Loucy (cell line): ENCODE data around the gene OR5C1.

Source experiments
- H2AFZ ChIP-seq: fragments of 200-600 bp; sonication (generic); 2 replicates; pipeline ENCODE4 v1.6.0; 2016; ENCODE audit warnings: antibody characterized with exemption, mild to moderate bottlenecking, low read length, moderate library complexity
- H3F3A ChIP-seq: fragments of 200-600 bp; 2 replicates; pipeline ENCODE4 v1.6.0; 2016; ENCODE audit warnings: antibody characterized with exemption, low read depth, mild to moderate bottlenecking
- H3K27me3 ChIP-seq: fragments of 200-600 bp; sonication (generic); 2 replicates; pipeline ENCODE4 v1.6.1; 2014; ENCODE audit warnings: low read length, mild to moderate bottlenecking; ENCODE audit not compliant: insufficient read depth, poor library complexity, severe bottlenecking
- H3K36me3 ChIP-seq: fragments of 200-600 bp; sonication (generic); 2 replicates; pipeline ENCODE4 v1.6.1; 2016; ENCODE audit warnings: low read length; ENCODE audit not compliant: insufficient read depth
- H3K4me1 ChIP-seq: fragments of 200-600 bp; sonication (generic); 2 replicates; pipeline ENCODE4 v1.5.1; 2014; ENCODE audit warnings: low read length, mild to moderate bottlenecking; ENCODE audit not compliant: insufficient read depth, poor library complexity, severe bottlenecking
- H3K4me2 ChIP-seq: fragments of 200-600 bp; sonication (generic); 2 replicates; pipeline ENCODE4 v1.6.0; 2014; ENCODE audit warnings: antibody characterized with exemption, low read length, low read depth, mild to moderate bottlenecking; ENCODE audit not compliant: poor library complexity, severe bottlenecking
- H3K4me3 ChIP-seq: fragments of 200-600 bp; sonication (generic); 2 replicates; pipeline ENCODE4 v1.5.1; 2014; ENCODE audit warnings: low read length, mild to moderate bottlenecking, mixed read lengths; ENCODE audit not compliant: poor library complexity, severe bottlenecking
- H3K79me2 ChIP-seq: fragments of 200-600 bp; sonication (generic); 2 replicates; pipeline ENCODE4 v1.6.1; 2014; ENCODE audit warnings: low read length; ENCODE audit not compliant: insufficient read depth
- H3K9ac ChIP-seq: fragments of 200-600 bp; sonication (generic); 2 replicates; pipeline ENCODE4 v1.6.0; 2014; ENCODE audit warnings: mild to moderate bottlenecking, low read depth, low read length, moderate library complexity; ENCODE audit not compliant: poor library complexity, severe bottlenecking
- H3K9me2 ChIP-seq: fragments of 200-600 bp; sonication (generic); replicated peaks from 2 replicates; pipeline ENCODE4 v1.6.1; 2016; ENCODE audit warnings: low read depth, low read length, mixed read lengths
- H3K9me3 ChIP-seq: fragments of 200-600 bp; sonication (generic); 2 replicates; pipeline ENCODE4 v1.6.1; 2014; ENCODE audit warnings: mild to moderate bottlenecking, antibody characterized with exemption, low read length, low read depth; ENCODE audit not compliant: insufficient read depth
- H4K20me1 ChIP-seq: fragments of 200-600 bp; sonication (generic); 2 replicates; pipeline ENCODE4 v1.6.0; 2014; ENCODE audit warnings: antibody characterized with exemption, low read length, mild to moderate bottlenecking; ENCODE audit not compliant: insufficient read depth, poor library complexity, severe bottlenecking
- CTCF ChIP-seq: fragments of 200-600 bp; sonication (generic); conservative IDR thresholded peaks from 2 replicates; pipeline ENCODE4 v1.5.1; 2014; ENCODE audit warnings: mild to moderate bottlenecking, antibody characterized with exemption, low read length
- EZH2phosphoT487 ChIP-seq: fragments of 200-600 bp; IDR thresholded peaks from 2 replicates; pipeline ENCODE4 v1.6.1; 2018; ENCODE audit warnings: antibody characterized with exemption, mild to moderate bottlenecking, moderate library complexity, borderline replicate concordance

The OR5C1 gene

GRCh38 chr9:122819791-122820489, 31.2 kb downstream of the OR5C1 start:
- H3K9ac ChIP-seq = no peak overlapping the region
- peaks cover 40% of the 10 kb centered on the region for H4K20me1 ChIP-seq
- H3K9me2 ChIP-seq = no peaks in the 10 kb centered on the region
- no peak overlapping the region for H3K4me3 ChIP-seq
- no peaks in the 10 kb centered on the region for H3K27me3 ChIP-seq
- H3K4me1 ChIP-seq = peaks cover 56% of the 10 kb centered on the region
- no peak for TF ChIP-seq EZH2phosphoT487
- TF ChIP-seq CTCF = no peak
- H3K9me3 ChIP-seq = no peaks in the 10 kb centered on the region
- H3K79me2 ChIP-seq = peaks cover 74% of the 10 kb centered on the region
- peaks cover 18% of the 10 kb centered on the region; the same call in 1 of the 2 replicates for H3F3A ChIP-seq
- peaks cover 38% of the 10 kb centered on the region for H3K36me3 ChIP-seq
- no peak overlapping the region for H2AFZ ChIP-seq
- H3K4me2 ChIP-seq = peak overlapping the region; percentile 26

DNA sequence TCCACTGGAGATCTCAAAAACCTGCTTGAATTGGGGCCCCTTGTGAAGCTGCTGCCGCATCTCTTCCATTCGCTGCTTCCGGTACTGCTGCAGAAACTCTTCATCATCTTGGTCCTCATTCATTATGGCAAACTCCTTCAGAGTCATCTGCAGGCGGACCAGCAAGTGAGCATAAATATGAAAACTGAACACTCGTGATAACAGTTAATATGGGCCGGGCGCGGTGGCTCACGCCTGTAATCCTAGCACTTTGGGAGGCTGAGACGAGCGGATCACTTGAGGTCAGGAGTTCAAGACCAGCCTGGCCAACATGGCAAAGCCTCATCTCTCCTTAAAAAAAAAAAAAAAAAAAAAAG, 31.7 kb downstream of the OR5C1 start:
- H3K9me2 ChIP-seq = no peaks in the 10 kb centered on the region
- H4K20me1 ChIP-seq = peaks cover 43% of the 10 kb centered on the region
- H3F3A ChIP-seq = peaks cover 18% of the 10 kb centered on the region; the same call in 1 of the 2 replicates
- no peak for TF ChIP-seq CTCF
- no peak for TF ChIP-seq EZH2phosphoT487
- H3K4me3 ChIP-seq = no peak overlapping the region
- no peak overlapping the region for H3K9ac ChIP-seq
- H2AFZ ChIP-seq = no peak overlapping the region
- no peaks in the 10 kb centered on the region for H3K9me3 ChIP-seq
- H3K4me2 ChIP-seq = no peak overlapping the region
- no peaks in the 10 kb centered on the region for H3K27me3 ChIP-seq
- H3K4me1 ChIP-seq = peaks cover 57% of the 10 kb centered on the region
- peaks cover 79% of the 10 kb centered on the region for H3K79me2 ChIP-seq
- H3K36me3 ChIP-seq = peaks cover 38% of the 10 kb centered on the region

- TF ChIP-seq EZH2phosphoT487 (no peak), CTCF (no peak)
- Histone ChIP-seq H3K79me2 (peaks cover 88% of the 10 kb centered on the region), H4K20me1 (peaks cover 51% of the 10 kb centered on the region), H3K9me3 (no peaks in the 10 kb centered on the region), H3F3A (peaks cover 17% of the 10 kb centered on the region; the same call in 1 of the 2 replicates), H3K4me2 (peak overlapping the region; percentile 71), H3K9ac (peak overlapping the region; percentile 33), H3K4me1 (peaks cover 58% of the 10 kb centered on the region), H3K9me2 (no peaks in the 10 kb centered on the region), H2AFZ (no peak overlapping the region), H3K27me3 (no peaks in the 10 kb centered on the region), H3K4me3 (peak overlapping the region; percentile 52), H3K36me3 (peaks cover 38% of the 10 kb centered on the region)
Measured at GRCh38 chr9:122821278-122821943, 32.7 kb downstream of the OR5C1 start.
